Measurements from ENCODE around the gene ATPAF1.

DNA sequence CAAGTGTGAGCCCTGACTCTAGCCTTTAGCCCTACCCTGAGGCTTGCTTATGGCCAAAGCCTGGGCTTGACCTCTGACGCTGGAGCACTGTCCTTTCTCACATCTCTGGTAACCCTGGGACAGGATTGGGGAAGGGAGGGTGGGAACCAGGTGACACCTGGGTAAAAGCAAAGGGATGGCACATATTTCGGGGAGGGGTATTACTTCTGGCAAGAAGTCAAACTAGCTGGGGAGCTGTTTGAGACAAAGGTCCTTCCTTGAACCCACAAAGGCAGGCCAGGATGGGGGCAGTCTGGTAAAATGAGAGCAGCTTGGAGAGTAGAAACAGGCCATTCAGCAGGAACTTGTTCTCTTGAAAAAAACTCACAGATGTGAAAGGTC is 53.6 kb downstream of the ATPAF1 start:
- TF ChIP-seq, protein P1, sequence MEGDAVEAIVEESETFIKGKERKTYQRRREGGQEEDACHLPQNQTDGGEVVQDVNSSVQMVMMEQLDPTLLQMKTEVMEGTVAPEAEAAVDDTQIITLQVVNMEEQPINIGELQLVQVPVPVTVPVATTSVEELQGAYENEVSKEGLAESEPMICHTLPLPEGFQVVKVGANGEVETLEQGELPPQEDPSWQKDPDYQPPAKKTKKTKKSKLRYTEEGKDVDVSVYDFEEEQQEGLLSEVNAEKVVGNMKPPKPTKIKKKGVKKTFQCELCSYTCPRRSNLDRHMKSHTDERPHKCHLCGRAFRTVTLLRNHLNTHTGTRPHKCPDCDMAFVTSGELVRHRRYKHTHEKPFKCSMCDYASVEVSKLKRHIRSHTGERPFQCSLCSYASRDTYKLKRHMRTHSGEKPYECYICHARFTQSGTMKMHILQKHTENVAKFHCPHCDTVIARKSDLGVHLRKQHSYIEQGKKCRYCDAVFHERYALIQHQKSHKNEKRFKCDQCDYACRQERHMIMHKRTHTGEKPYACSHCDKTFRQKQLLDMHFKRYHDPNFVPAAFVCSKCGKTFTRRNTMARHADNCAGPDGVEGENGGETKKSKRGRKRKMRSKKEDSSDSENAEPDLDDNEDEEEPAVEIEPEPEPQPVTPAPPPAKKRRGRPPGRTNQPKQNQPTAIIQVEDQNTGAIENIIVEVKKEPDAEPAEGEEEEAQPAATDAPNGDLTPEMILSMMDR (IDR thresholded peaks at IDR 0.05): no peak
- TF ChIP-seq POLR2AphosphoS5 (IDR thresholded peaks at IDR 0.05; ENCODE audit: low read depth, low read length) (no peak), SIN3A (IDR thresholded peaks at IDR 0.05; ENCODE audit: borderline replicate concordance, insufficient read depth, low read depth, low read length) (no peak)
- TF ChIP-seq, protein P2, sequence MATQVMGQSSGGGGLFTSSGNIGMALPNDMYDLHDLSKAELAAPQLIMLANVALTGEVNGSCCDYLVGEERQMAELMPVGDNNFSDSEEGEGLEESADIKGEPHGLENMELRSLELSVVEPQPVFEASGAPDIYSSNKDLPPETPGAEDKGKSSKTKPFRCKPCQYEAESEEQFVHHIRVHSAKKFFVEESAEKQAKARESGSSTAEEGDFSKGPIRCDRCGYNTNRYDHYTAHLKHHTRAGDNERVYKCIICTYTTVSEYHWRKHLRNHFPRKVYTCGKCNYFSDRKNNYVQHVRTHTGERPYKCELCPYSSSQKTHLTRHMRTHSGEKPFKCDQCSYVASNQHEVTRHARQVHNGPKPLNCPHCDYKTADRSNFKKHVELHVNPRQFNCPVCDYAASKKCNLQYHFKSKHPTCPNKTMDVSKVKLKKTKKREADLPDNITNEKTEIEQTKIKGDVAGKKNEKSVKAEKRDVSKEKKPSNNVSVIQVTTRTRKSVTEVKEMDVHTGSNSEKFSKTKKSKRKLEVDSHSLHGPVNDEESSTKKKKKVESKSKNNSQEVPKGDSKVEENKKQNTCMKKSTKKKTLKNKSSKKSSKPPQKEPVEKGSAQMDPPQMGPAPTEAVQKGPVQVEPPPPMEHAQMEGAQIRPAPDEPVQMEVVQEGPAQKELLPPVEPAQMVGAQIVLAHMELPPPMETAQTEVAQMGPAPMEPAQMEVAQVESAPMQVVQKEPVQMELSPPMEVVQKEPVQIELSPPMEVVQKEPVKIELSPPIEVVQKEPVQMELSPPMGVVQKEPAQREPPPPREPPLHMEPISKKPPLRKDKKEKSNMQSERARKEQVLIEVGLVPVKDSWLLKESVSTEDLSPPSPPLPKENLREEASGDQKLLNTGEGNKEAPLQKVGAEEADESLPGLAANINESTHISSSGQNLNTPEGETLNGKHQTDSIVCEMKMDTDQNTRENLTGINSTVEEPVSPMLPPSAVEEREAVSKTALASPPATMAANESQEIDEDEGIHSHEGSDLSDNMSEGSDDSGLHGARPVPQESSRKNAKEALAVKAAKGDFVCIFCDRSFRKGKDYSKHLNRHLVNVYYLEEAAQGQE (IDR thresholded peaks at IDR 0.05; ENCODE audit: insufficient read depth in 1 of 2, low read depth in 2 of 2, low read length in 1 of 2): no peak

Data from Panc1 (cell line).